SH-SY5Y (cell line): Measurements from ENCODE around the gene HAO2.

Experiments used
- GATA2 ChIP-seq: IDR thresholded peaks from 2 replicates; pipeline ENCODE4 v1.6.1; 2011; ENCODE audit warnings: mild to moderate bottlenecking, low read depth, low read length
- GATA3 ChIP-seq: IDR thresholded peaks from 2 replicates; pipeline ENCODE4 v1.6.1; 2011; ENCODE audit warnings: low read depth, mild to moderate bottlenecking, low read length, moderate library complexity

HAO2 gene

GRCh38 chr1:119366424-119366823 lies 2.2 kb upstream of the HAO2 start:
- TF ChIP-seq GATA3 (no peak), GATA2 (no peak)

GRCh38 chr1:119367432-119368124 lies 1.0 kb upstream of the HAO2 start:
- TF ChIP-seq GATA2: peak; percentile 31; the same call in 1 of the 2 replicates
- TF ChIP-seq GATA3: no peak

- TF ChIP-seq GATA2 (no peak), GATA3 (no peak)
Measured at GRCh38 chr1:119370748-119371147, 2.2 kb downstream of the HAO2 start.

- TF ChIP-seq GATA3: no peak
- TF ChIP-seq GATA2: no peak
Measured at GRCh38 chr1:119371815-119372214, 3.2 kb downstream of the HAO2 start.

- no peak for TF ChIP-seq GATA2
- TF ChIP-seq GATA3: no peak
Measured at GRCh38 chr1:119372503-119373086, 4.0 kb downstream of the HAO2 start.

- TF ChIP-seq GATA2 (no peak), GATA3 (no peak)
Measured at GRCh38 chr1:119373465-119373864, 4.9 kb downstream of the HAO2 start.

GRCh38 chr1:119374208-119374874 lies 5.8 kb downstream of the HAO2 start:
- no peak for TF ChIP-seq GATA2
- no peak for TF ChIP-seq GATA3

- TF ChIP-seq GATA2 (no peak), GATA3 (no peak)
Measured at GRCh38 chr1:119375366-119375765, 6.8 kb downstream of the HAO2 start.

GRCh38 chr1:119376594-119376993 lies 8.0 kb downstream of the HAO2 start:
- no peak for TF ChIP-seq GATA2
- TF ChIP-seq GATA3: no peak

- no peak for TF ChIP-seq GATA2
Measured at GRCh38 chr1:119379117-119379516, 10.5 kb downstream of the HAO2 start.

GRCh38 chr1:119380304-119380703 lies 11.7 kb downstream of the HAO2 start:
- TF ChIP-seq GATA3 (no peak), GATA2 (no peak)

- no peak for TF ChIP-seq GATA3
- no peak for TF ChIP-seq GATA2
Measured at GRCh38 chr1:119380983-119381662, 12.5 kb downstream of the HAO2 start.

GRCh38 chr1:119384591-119384990 lies 16.0 kb downstream of the HAO2 start:
- no peak for TF ChIP-seq GATA3
- TF ChIP-seq GATA2: no peak

GRCh38 chr1:119385650-119386049 lies 17.1 kb downstream of the HAO2 start:
- TF ChIP-seq GATA3 (no peak), GATA2 (no peak)

GRCh38 chr1:119387858-119388257 lies 19.3 kb downstream of the HAO2 start:
- TF ChIP-seq GATA3 (no peak), GATA2 (no peak)
